ENCODE results near the gene CCDC68.

- TF ChIP-seq CTCF (conservative IDR thresholded peaks at IDR 0.05; ENCODE audit: low read depth, low read length) (no peak), EZH2 (IDR thresholded peaks at IDR 0.05; ENCODE audit: low read length, unreplicated experiment) (no peak), EZH2phosphoT487 (IDR thresholded peaks at IDR 0.05; ENCODE audit: borderline replicate concordance, low read length) (no peak)
Measured at GRCh38 chr18:54956506-54956905, 2.8 kb downstream of the CCDC68 start.
